Type B pancreatic cell (in vitro differentiated cells): Measurements from ENCODE around the gene E2F8. TPM values are rescaled to one million over a fixed set of nuclear protein-coding genes. Genes with fewer than 3 reads are reported as not detected.
"Not testable (repeated sequence)": the region's sequence is repeated elsewhere in the genome, so short reads cannot be mapped to it uniquely, and the experiment has no call there.

Experiments
- DNase-seq: peaks from one replicate; pipeline ENCODE4 v3.0.0; 2021; ENCODE audit warnings: mixed read lengths; ENCODE audit not compliant: unreplicated experiment; ENCODE audit errors: extremely low spot score
- H3K27ac Mint-ChIP-seq: 2 replicates; pipeline ENCODE4 v1.8.0; 2021; ENCODE audit warnings: mild to moderate bottlenecking, mixed read lengths
- H3K27me3 Mint-ChIP-seq: 2 replicates; pipeline ENCODE4 v1.8.0; 2021; ENCODE audit warnings: mixed read lengths
- H3K36me3 Mint-ChIP-seq: 2 replicates; pipeline ENCODE4 v1.8.0; 2021; ENCODE audit warnings: mixed read lengths
- H3K4me1 Mint-ChIP-seq: one replicate; pipeline ENCODE4 v1.8.0; 2021; ENCODE audit warnings: mixed read lengths; ENCODE audit not compliant: unreplicated experiment
- H3K4me3 Mint-ChIP-seq: 2 replicates; pipeline ENCODE4 v1.8.0; 2021; ENCODE audit warnings: mild to moderate bottlenecking, mixed read lengths
- H3K9me3 Mint-ChIP-seq: 2 replicates; pipeline ENCODE4 v1.8.0; 2021; ENCODE audit warnings: mixed read lengths
- CTCF ChIP-seq: fragments of 200-600 bp; sonication (generic); conservative IDR thresholded peaks from 2 replicates; pipeline ENCODE4 v1.5.0; 2021; ENCODE audit warnings: antibody characterized with exemption, mild to moderate bottlenecking
- total RNA-seq: library from RNA; stranded (reverse); gene quantifications from 2 replicates; pipeline ENCODE4 v1.2.1, GENCODE V29; 2021; ENCODE audit warnings: low replicate concordance

E2F8 gene
- total RNA-seq, 1 donor from 2014 or later: 12.2 TPM

DNA sequence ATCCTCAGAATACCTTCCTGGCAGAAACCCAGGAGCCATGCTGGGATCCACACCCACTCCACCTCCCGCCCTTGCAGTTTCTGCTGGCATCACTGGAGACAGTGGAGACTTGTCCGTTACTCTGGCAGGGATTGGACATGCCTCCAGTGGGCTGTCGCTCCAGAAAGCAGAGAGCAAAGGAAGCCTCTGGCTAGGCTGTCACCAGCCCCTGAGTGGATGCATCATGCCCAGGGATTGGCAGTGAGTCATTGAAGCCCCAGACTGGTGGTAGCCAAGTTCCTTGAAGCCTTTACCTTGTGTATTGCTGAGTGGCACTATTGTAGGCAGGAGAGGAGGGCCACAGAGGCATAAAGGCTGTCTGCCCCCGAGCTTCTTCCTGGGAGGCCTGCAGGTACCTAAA lies 34.8 kb upstream of the E2F8 start:
- no peak for DNase-seq
- Mint-ChIP-seq H3K4me3 (no peak overlapping the region), H3K27ac (no peak overlapping the region), H3K27me3 (peaks cover 17% of the 10 kb centered on the region), H3K9me3 (no peaks in the 10 kb centered on the region), H3K4me1 (peaks cover 3% of the 10 kb centered on the region), H3K36me3 (no peaks in the 10 kb centered on the region)
- no peak for TF ChIP-seq CTCF

- peaks cover 17% of the 10 kb centered on the region for H3K27me3 Mint-ChIP-seq
- not testable (repeated sequence) for DNase-seq, H3K4me1 Mint-ChIP-seq, H3K27ac Mint-ChIP-seq, H3K9me3 Mint-ChIP-seq, H3K4me3 Mint-ChIP-seq, H3K36me3 Mint-ChIP-seq
Observed at GRCh38 chr11:19273219-19273618, 32.5 kb upstream of the E2F8 start.

DNA sequence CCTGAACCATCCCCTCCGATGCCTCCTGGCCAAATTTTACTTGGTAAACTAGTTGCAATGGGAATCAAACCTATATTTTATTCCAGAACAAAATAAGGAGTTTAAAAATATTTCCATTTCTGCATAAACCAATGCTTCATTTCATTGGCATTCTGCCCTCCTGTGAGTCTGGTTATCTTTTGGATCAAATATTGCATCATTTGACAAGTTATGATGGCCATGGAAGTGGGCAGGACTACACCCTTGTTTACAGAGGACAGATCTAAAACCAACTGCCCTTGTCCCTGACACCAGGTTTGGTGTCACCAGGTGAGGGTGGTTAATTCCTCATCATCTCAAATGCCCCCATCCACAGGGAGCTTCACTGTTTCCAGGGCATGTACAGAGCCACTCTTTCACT lies 28.2 kb upstream of the E2F8 start:
- Mint-ChIP-seq H3K4me3 (no peak overlapping the region), H3K9me3 (no peaks in the 10 kb centered on the region), H3K27me3 (peaks cover 17% of the 10 kb centered on the region), H3K27ac (no peak overlapping the region), H3K4me1 (no peaks in the 10 kb centered on the region), H3K36me3 (no peaks in the 10 kb centered on the region)
- no peak for TF ChIP-seq CTCF
- no peak for DNase-seq

GRCh38 chr11:19267567-19267966 lies 26.8 kb upstream of the E2F8 start:
- H3K4me3 Mint-ChIP-seq: no peak overlapping the region
- DNase-seq: no peak
- TF ChIP-seq CTCF: no peak
- peaks cover 17% of the 10 kb centered on the region for H3K27me3 Mint-ChIP-seq
- no peaks in the 10 kb centered on the region for H3K36me3 Mint-ChIP-seq
- no peaks in the 10 kb centered on the region for H3K9me3 Mint-ChIP-seq
- no peaks in the 10 kb centered on the region for H3K4me1 Mint-ChIP-seq
- no peak overlapping the region for H3K27ac Mint-ChIP-seq

- DNase-seq: no peak
- Mint-ChIP-seq H3K27me3 (peaks cover 3% of the 10 kb centered on the region), H3K4me1 (no peaks in the 10 kb centered on the region), H3K9me3 (no peaks in the 10 kb centered on the region), H3K4me3 (no peak overlapping the region), H3K27ac (no peak overlapping the region), H3K36me3 (no peaks in the 10 kb centered on the region)
- TF ChIP-seq CTCF: no peak
Observed at GRCh38 chr11:19263333-19263732, 22.6 kb upstream of the E2F8 start.

GRCh38 chr11:19259487-19260345 lies 19.0 kb upstream of the E2F8 start:
- Mint-ChIP-seq H3K27me3 (peaks cover 3% of the 10 kb centered on the region), H3K4me3 (no peak overlapping the region), H3K27ac (no peak overlapping the region), H3K9me3 (no peaks in the 10 kb centered on the region), H3K4me1 (no peaks in the 10 kb centered on the region), H3K36me3 (no peaks in the 10 kb centered on the region)
- TF ChIP-seq CTCF: peak; percentile 98
- no peak for DNase-seq
